Panc1 (cell line): ENCODE measurements around the gene WNT2.

ENCODE experiments used
- SIN3A ChIP-seq: IDR thresholded peaks from 2 replicates; pipeline ENCODE4 v1.6.1; 2012; ENCODE audit warnings: low read depth, mild to moderate bottlenecking, low read length, moderate library complexity, borderline replicate concordance; ENCODE audit not compliant: insufficient read depth
- TF ChIP-seq, protein P1 (sequence below): fragments of 450-650 bp; IDR thresholded peaks from 2 replicates; pipeline ENCODE4 v1.5.1; 2017; ENCODE audit warnings: mild to moderate bottlenecking
- TF ChIP-seq, protein P2 (sequence below), 2 experiments: IDR thresholded peaks; 2 replicates each; pipeline ENCODE4 v1.6.1; 2011 to 2012; ENCODE audit warnings: low read depth in 2 of 2, control low read depth in 1 of 2, low read length in 1 of 2, mild to moderate bottlenecking in 1 of 2, moderate library complexity in 1 of 2; ENCODE audit not compliant: insufficient read depth in 1 of 2

DNA sequence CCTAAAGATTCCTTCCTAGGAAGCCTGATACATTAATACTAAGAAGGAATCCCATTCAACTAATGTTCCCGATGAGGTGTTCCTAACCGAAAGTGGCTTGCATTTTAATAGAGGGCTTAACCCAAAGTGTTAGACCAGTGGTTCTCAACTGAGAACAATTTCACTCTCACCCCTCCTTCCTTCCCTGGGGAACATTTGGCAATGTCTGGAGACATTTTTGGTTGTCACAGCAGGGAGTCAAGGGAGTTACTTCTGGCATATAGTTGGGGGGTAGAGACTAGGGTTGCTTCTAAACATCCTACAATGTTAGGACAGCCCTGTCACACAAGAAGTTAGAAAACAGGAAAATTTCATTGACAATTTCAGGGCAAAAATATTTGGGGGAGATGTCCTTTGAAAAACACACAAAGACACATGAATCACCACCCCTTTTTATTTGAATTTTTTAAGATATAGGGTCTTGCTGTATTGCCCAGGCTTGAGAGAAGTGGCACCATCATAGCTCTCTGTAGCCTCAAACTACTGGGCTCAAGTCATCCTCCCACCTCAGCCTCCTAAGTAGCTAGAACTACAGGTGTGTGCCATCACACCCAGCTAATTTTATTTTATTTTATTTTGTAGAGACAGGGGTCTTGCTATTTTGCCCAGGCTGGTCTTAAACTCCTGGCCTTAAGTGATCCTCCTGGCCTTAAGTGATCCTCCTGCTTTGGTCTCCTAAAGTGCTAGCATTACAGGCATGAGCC, 50.7 kb downstream of the WNT2 start:
- TF ChIP-seq, protein P1, sequence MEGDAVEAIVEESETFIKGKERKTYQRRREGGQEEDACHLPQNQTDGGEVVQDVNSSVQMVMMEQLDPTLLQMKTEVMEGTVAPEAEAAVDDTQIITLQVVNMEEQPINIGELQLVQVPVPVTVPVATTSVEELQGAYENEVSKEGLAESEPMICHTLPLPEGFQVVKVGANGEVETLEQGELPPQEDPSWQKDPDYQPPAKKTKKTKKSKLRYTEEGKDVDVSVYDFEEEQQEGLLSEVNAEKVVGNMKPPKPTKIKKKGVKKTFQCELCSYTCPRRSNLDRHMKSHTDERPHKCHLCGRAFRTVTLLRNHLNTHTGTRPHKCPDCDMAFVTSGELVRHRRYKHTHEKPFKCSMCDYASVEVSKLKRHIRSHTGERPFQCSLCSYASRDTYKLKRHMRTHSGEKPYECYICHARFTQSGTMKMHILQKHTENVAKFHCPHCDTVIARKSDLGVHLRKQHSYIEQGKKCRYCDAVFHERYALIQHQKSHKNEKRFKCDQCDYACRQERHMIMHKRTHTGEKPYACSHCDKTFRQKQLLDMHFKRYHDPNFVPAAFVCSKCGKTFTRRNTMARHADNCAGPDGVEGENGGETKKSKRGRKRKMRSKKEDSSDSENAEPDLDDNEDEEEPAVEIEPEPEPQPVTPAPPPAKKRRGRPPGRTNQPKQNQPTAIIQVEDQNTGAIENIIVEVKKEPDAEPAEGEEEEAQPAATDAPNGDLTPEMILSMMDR = no peak
- TF ChIP-seq, protein P2, sequence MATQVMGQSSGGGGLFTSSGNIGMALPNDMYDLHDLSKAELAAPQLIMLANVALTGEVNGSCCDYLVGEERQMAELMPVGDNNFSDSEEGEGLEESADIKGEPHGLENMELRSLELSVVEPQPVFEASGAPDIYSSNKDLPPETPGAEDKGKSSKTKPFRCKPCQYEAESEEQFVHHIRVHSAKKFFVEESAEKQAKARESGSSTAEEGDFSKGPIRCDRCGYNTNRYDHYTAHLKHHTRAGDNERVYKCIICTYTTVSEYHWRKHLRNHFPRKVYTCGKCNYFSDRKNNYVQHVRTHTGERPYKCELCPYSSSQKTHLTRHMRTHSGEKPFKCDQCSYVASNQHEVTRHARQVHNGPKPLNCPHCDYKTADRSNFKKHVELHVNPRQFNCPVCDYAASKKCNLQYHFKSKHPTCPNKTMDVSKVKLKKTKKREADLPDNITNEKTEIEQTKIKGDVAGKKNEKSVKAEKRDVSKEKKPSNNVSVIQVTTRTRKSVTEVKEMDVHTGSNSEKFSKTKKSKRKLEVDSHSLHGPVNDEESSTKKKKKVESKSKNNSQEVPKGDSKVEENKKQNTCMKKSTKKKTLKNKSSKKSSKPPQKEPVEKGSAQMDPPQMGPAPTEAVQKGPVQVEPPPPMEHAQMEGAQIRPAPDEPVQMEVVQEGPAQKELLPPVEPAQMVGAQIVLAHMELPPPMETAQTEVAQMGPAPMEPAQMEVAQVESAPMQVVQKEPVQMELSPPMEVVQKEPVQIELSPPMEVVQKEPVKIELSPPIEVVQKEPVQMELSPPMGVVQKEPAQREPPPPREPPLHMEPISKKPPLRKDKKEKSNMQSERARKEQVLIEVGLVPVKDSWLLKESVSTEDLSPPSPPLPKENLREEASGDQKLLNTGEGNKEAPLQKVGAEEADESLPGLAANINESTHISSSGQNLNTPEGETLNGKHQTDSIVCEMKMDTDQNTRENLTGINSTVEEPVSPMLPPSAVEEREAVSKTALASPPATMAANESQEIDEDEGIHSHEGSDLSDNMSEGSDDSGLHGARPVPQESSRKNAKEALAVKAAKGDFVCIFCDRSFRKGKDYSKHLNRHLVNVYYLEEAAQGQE (IDR thresholded peaks at IDR 0.05; ENCODE audit: insufficient read depth in 1 of 2, low read depth in 2 of 2, low read length in 1 of 2) = no peak
- TF ChIP-seq SIN3A = no peak
